ENCODE data around the gene PCGF6. TPM values are rescaled to one million over a fixed set of nuclear protein-coding genes. Genes with fewer than 3 reads are reported as not detected.
A peak's percentile ranks its signal among the peaks of the same experiment; 100 is the strongest.
"Not testable (repeated sequence)": the region's sequence is repeated elsewhere in the genome, so short reads cannot be mapped to it uniquely, and the experiment has no call there.

The PCGF6 gene
- total RNA-seq, 2 experiments from 2014 or later = 1.6 to 1.8 TPM

- Histone ChIP-seq H3K4me3 (ENCODE audit: low read length) (peak within 1 kb of the TSS; percentile 60), H3K9me3 (ENCODE audit: control insufficient read depth in 1 of 2, insufficient read depth in 1 of 2, low read length in 2 of 2) (peaks cover 0 to 6% of the 10 kb centered on the region in 2 experiments), H3K27ac (ENCODE audit: low read depth in 1 of 2, low read length in 2 of 2) (peak within 1 kb of the TSS; percentile 55 to 83), H3K4me1 (ENCODE audit: insufficient read depth, low read length) (peaks cover 22% of the 10 kb centered on the region), H3K27me3 (ENCODE audit: control insufficient read depth in 1 of 2, insufficient read depth in 2 of 2, low read length in 2 of 2) (no peaks in the 10 kb centered on the region), H3K36me3 (ENCODE audit: insufficient read depth, low read length) (peaks cover 2% of the 10 kb centered on the region)
- peaks cover 20% of the 10 kb centered on the region for H3K36me3 Mint-ChIP-seq (ENCODE audit: low read depth)
- ChIA-PET POLR2A (interaction anchor here (0.8 to 3.3 kb wide), 9 partner anchors 17 to 866 kb away, joined by 3 to 28 read pairs (median 4); partner anchors contain the start of genes ACTR1A, ATP5MK, CNNM2 and PCGF6), CTCF (interaction anchor here (0.6 to 1.5 kb wide), 4 partner anchors 19 to 663 kb away, joined by 3 to 4 read pairs (median 3); no protein-coding TSS in a partner anchor)
- H3K9me3 Mint-ChIP-seq = peaks cover 3% of the 10 kb centered on the region
- DNase-seq = peak; percentile 78 to 96 (median 85)
- ATAC-seq (ENCODE audit: poor library complexity) = peak; percentile 61
- peak within 1 kb of the TSS; percentile 100 for H3K4me3 Mint-ChIP-seq
- peak within 1 kb of the TSS; percentile 80 for H3K27ac Mint-ChIP-seq
- peaks cover 23% of the 10 kb centered on the region for H3K4me1 Mint-ChIP-seq (ENCODE audit: low read depth)
- no peaks in the 10 kb centered on the region for H3K27me3 Mint-ChIP-seq
- intact Hi-C loops (cut with DNase I, micrococcal nuclease) = loop anchor here (1.0 to 10.0 kb wide), 7 partner anchors 17 to 1673 kb away; partner anchors contain the start of genes ATP5MK (in 2 of the 2), PCGF6 (in 2 of the 2), PDCD11 (in 2 of the 2) and FBXW4 (in 1 of the 2)
- peak; percentile 22 for TF ChIP-seq CTCF (IDR thresholded peaks at IDR 0.05)
These were observed 17.0 kb upstream of the PCGF6 start, which contains the start of gene TAF5 for GRCh38 chr10:103367782-103368518. TAF5 (plus strand) TSS chr10:103367976; CDS start chr10:103367990, 14 bp downstream.

- ATAC-seq (ENCODE audit: poor library complexity) (no peak), DNase-seq (peak in 1 of 14 experiments; percentile 4)
- CTCF ChIA-PET = interaction anchor here (0.6 to 1.5 kb wide), 3 partner anchors 18 to 662 kb away, joined by 3 to 4 read pairs (median 3); no protein-coding TSS in a partner anchor
- peaks cover 20% of the 10 kb centered on the region for H3K36me3 Mint-ChIP-seq (ENCODE audit: low read depth)
- POLR2A ChIA-PET = interaction anchor here (0.8 to 3.3 kb wide), 7 partner anchors 17 to 865 kb away, joined by 3 to 28 read pairs (median 6); partner anchors contain the start of genes ACTR1A, ATP5MK, CNNM2 and PCGF6
- peak overlapping the region; percentile 80 for H3K27ac Mint-ChIP-seq
- no peaks in the 10 kb centered on the region for H3K27me3 ChIP-seq (ENCODE audit: control insufficient read depth in 1 of 2, insufficient read depth in 2 of 2, low read length in 2 of 2)
- TF ChIP-seq CTCF (IDR thresholded peaks at IDR 0.05) = no peak
- H3K4me1 ChIP-seq (ENCODE audit: insufficient read depth, low read length) = peaks cover 22% of the 10 kb centered on the region
- peak overlapping the region; percentile 60 for H3K4me3 ChIP-seq (ENCODE audit: low read length)
- H3K9me3 Mint-ChIP-seq = peaks cover 3% of the 10 kb centered on the region
- no peaks in the 10 kb centered on the region for H3K27me3 Mint-ChIP-seq
- H3K9me3 ChIP-seq (ENCODE audit: control insufficient read depth in 1 of 2, insufficient read depth in 1 of 2, low read length in 2 of 2) = peaks cover 0 to 6% of the 10 kb centered on the region in 2 experiments
- H3K36me3 ChIP-seq (ENCODE audit: insufficient read depth, low read length) = peaks cover 2% of the 10 kb centered on the region
- H3K4me3 Mint-ChIP-seq = peak overlapping the region; percentile 100
- peak overlapping the region; percentile 26 to 83 for H3K27ac ChIP-seq (ENCODE audit: low read depth in 1 of 2, low read length in 2 of 2)
- intact Hi-C loops (cut with DNase I, micrococcal nuclease) = loop anchor here (1.0 to 10.0 kb wide), 4 partner anchors 17 to 1673 kb away; partner anchors contain the start of genes FBXW4 (in 1 of the 2), PCGF6 (in 1 of the 2) and WBP1L (in 1 of the 2)
- peaks cover 23% of the 10 kb centered on the region for H3K4me1 Mint-ChIP-seq (ENCODE audit: low read depth)
These were observed 16.4 kb upstream of the PCGF6 start for GRCh38 chr10:103367379-103367781.

GRCh38 chr10:103360791-103361190, 9.9 kb upstream of the PCGF6 start:
- H3K27ac ChIP-seq (ENCODE audit: low read depth in 1 of 2, low read length in 2 of 2); H3K9me3 Mint-ChIP-seq; H3K4me1 ChIP-seq (ENCODE audit: insufficient read depth, low read length); H3K27me3 Mint-ChIP-seq; H3K36me3 ChIP-seq (ENCODE audit: insufficient read depth, low read length); CTCF ChIA-PET; POLR2A ChIA-PET; ATAC-seq (ENCODE audit: poor library complexity); H3K4me1 Mint-ChIP-seq (ENCODE audit: low read depth); DNase-seq; H3K36me3 Mint-ChIP-seq (ENCODE audit: low read depth); H3K27me3 ChIP-seq (ENCODE audit: control insufficient read depth in 1 of 2, insufficient read depth in 2 of 2, low read length in 2 of 2); H3K4me3 Mint-ChIP-seq; H3K27ac Mint-ChIP-seq; H3K4me3 ChIP-seq (ENCODE audit: low read length); H3K9me3 ChIP-seq (ENCODE audit: control insufficient read depth in 1 of 2, insufficient read depth in 1 of 2, low read length in 2 of 2): not testable (repeated sequence)
- intact Hi-C loops (cut with DNase I, micrococcal nuclease) = loop anchor here in 1 of 2 experiments (5.0 to 10.0 kb wide), 3 partner anchors 503 to 1666 kb away; partner anchors contain the start of genes FBXW4 and WBP1L

- H3K4me3 ChIP-seq (ENCODE audit: low read length); H3K4me1 Mint-ChIP-seq (ENCODE audit: low read depth); CTCF ChIA-PET; intact Hi-C loops (cut with DNase I, micrococcal nuclease); ATAC-seq (ENCODE audit: poor library complexity); H3K4me1 ChIP-seq (ENCODE audit: insufficient read depth, low read length); H3K9me3 Mint-ChIP-seq; H3K27ac ChIP-seq (ENCODE audit: low read depth in 1 of 2, low read length in 2 of 2); H3K36me3 Mint-ChIP-seq (ENCODE audit: low read depth); H3K27me3 Mint-ChIP-seq; H3K27me3 ChIP-seq (ENCODE audit: control insufficient read depth in 1 of 2, insufficient read depth in 2 of 2, low read length in 2 of 2); H3K36me3 ChIP-seq (ENCODE audit: insufficient read depth, low read length); H3K9me3 ChIP-seq (ENCODE audit: control insufficient read depth in 1 of 2, insufficient read depth in 1 of 2, low read length in 2 of 2); POLR2A ChIA-PET; H3K27ac Mint-ChIP-seq; DNase-seq; H3K4me3 Mint-ChIP-seq: not testable (repeated sequence)
These were observed 8.6 kb upstream of the PCGF6 start for GRCh38 chr10:103359493-103359892.
